GM23338 (cell line): ENCODE results near the gene PDRG1. TPM values are rescaled to one million over a fixed set of nuclear protein-coding genes. Genes with fewer than 3 reads are reported as not detected.
"Not testable (repeated sequence)": the region's sequence is repeated elsewhere in the genome, so short reads cannot be mapped to it uniquely, and the experiment has no call there.

ENCODE experiments used
- ATAC-seq: fragments of 200-7000 bp; cut with Tn5 transposase; 3 replicates; pipeline ENCODE4 v1.9.1; 2020
- DNase-seq: peaks from one replicate; pipeline ENCODE4 v3.0.0-alpha.2; 2015; ENCODE audit warnings: low spot score
- H2AFZ ChIP-seq: fragments of 200-600 bp; sonication (generic); 2 replicates; pipeline ENCODE4 v1.8.0; 2016; ENCODE audit warnings: antibody characterized with exemption, mild to moderate bottlenecking, moderate library complexity
- H3F3A ChIP-seq: fragments of 200-600 bp; sonication (generic); replicated peaks from 2 replicates; pipeline ENCODE4 v1.8.0; 2017; ENCODE audit warnings: antibody characterized with exemption, mixed run types, low read depth
- H3K27ac ChIP-seq: fragments of 200-600 bp; sonication (generic); 2 replicates; pipeline ENCODE4 v1.6.1; 2016; ENCODE audit warnings: low read depth
- H3K27me3 ChIP-seq: fragments of 200-600 bp; sonication (generic); 2 replicates; pipeline ENCODE4 v1.8.0; 2016; ENCODE audit warnings: mild to moderate bottlenecking, mixed run types, moderate library complexity; ENCODE audit not compliant: insufficient read depth
- H3K36me3 ChIP-seq: fragments of 200-600 bp; sonication (generic); 2 replicates; pipeline ENCODE4 v1.8.0; 2016; ENCODE audit warnings: mild to moderate bottlenecking; ENCODE audit not compliant: insufficient read depth
- H3K4me1 ChIP-seq: fragments of 200-600 bp; sonication (generic); 2 replicates; pipeline ENCODE4 v1.8.0; 2016; ENCODE audit warnings: mild to moderate bottlenecking, moderate library complexity; ENCODE audit not compliant: insufficient read depth
- H3K4me2 ChIP-seq: fragments of 200-600 bp; sonication (generic); 2 replicates; pipeline ENCODE4 v1.7.1; 2017; ENCODE audit warnings: mixed run types
- H3K4me3 ChIP-seq: fragments of 200-600 bp; sonication (generic); 2 replicates; pipeline ENCODE4 v1.6.1; 2016; ENCODE audit warnings: mixed run types
- H3K79me2 ChIP-seq: fragments of 200-600 bp; sonication (generic); replicated peaks from 2 replicates; pipeline ENCODE4 v1.8.0; 2017; ENCODE audit warnings: mild to moderate bottlenecking; ENCODE audit not compliant: insufficient read depth
- H3K9me2 ChIP-seq: fragments of 200-600 bp; sonication (generic); 2 replicates; pipeline ENCODE4 v1.8.0; 2017; ENCODE audit not compliant: insufficient read depth
- H4K20me1 ChIP-seq: fragments of 200-600 bp; sonication (generic); replicated peaks from 2 replicates; pipeline ENCODE4 v1.8.0; 2017; ENCODE audit warnings: mild to moderate bottlenecking; ENCODE audit not compliant: insufficient read depth
- H3K27ac Mint-ChIP-seq: 2 replicates; pipeline ENCODE4 v1.8.0; 2020; ENCODE audit warnings: inconsistent platforms, mild to moderate bottlenecking, moderate library complexity, mixed read lengths
- H3K27me3 Mint-ChIP-seq: 3 replicates; pipeline ENCODE4 v1.8.0; 2022; ENCODE audit warnings: low read depth, mild to moderate bottlenecking, moderate library complexity, mixed read lengths, inconsistent platforms; ENCODE audit not compliant: insufficient read depth, poor library complexity
- H3K36me3 Mint-ChIP-seq: 3 replicates; pipeline ENCODE4 v1.8.0; 2021; ENCODE audit warnings: low read depth, mild to moderate bottlenecking, inconsistent platforms, moderate library complexity, mixed read lengths
- H3K4me1 Mint-ChIP-seq: 3 replicates; pipeline ENCODE4 v1.8.0; 2020; ENCODE audit warnings: mild to moderate bottlenecking, inconsistent platforms, mixed read lengths
- H3K4me3 Mint-ChIP-seq: 3 replicates; pipeline ENCODE4 v1.8.0; 2021; ENCODE audit warnings: moderate library complexity, mild to moderate bottlenecking, inconsistent platforms, mixed read lengths
- H3K9me3 Mint-ChIP-seq: 3 replicates; pipeline ENCODE4 v1.8.0; 2020; ENCODE audit warnings: moderate library complexity, mild to moderate bottlenecking, inconsistent platforms, mixed read lengths
- CREB1 ChIP-seq: fragments of 250-450 bp; sonication (Bioruptor Pico); IDR thresholded peaks from 2 replicates; pipeline ENCODE4 v1.5.0; 2020; ENCODE audit warnings: low read depth, mild to moderate bottlenecking, moderate library complexity
- EZH2 ChIP-seq: fragments of 200-600 bp; sonication (generic); IDR thresholded peaks from one replicate; pipeline ENCODE4 v1.8.0; 2017; ENCODE audit warnings: antibody characterized with exemption, mild to moderate bottlenecking, low read depth; ENCODE audit not compliant: unreplicated experiment
- EZH2phosphoT487 ChIP-seq: fragments of 200-600 bp; sonication (generic); IDR thresholded peaks from one replicate; pipeline ENCODE4 v1.8.1; 2018; ENCODE audit warnings: antibody characterized with exemption; ENCODE audit not compliant: unreplicated experiment
- JUNB ChIP-seq: IDR thresholded peaks from one replicate; pipeline ENCODE4 v1.6.1; 2016; ENCODE audit warnings: antibody characterized with exemption; ENCODE audit not compliant: unreplicated experiment
- ZNF114 ChIP-seq: fragments of 250-450 bp; sonication (Bioruptor Pico); IDR thresholded peaks from 2 replicates; pipeline ENCODE4 v1.5.0; 2020; ENCODE audit warnings: mild to moderate bottlenecking, moderate library complexity
- ZNF331 ChIP-seq: fragments of 250-450 bp; sonication (Bioruptor Pico); IDR thresholded peaks from 2 replicates; pipeline ENCODE4 v1.5.0; 2020; ENCODE audit warnings: low read depth, mild to moderate bottlenecking, moderate library complexity
- polyA plus RNA-seq: library from polyadenylated mRNA; unstranded; fragments of >200 nt; fragmentation: Nextera tagmentation; extraction: Ambion mirVana; gene quantifications from 2 replicates; pipeline ENCODE4 v1.2.1, GENCODE V29; 2016
- total RNA-seq: library from RNA; depleted of rRNA; stranded (reverse); fragments of >200 nt; shearing (Covaris generic); gene quantifications from 2 replicates; pipeline ENCODE4 v1.2.3, GENCODE V29; 2014
- TF ChIP-seq, protein P1 (sequence below): fragments of 250-450 bp; sonication (Bioruptor Pico); IDR thresholded peaks from 2 replicates; pipeline ENCODE4 v1.5.0; 2020; ENCODE audit warnings: mild to moderate bottlenecking, moderate library complexity
- TF ChIP-seq, protein P2 (sequence below): IDR thresholded peaks from one replicate; pipeline ENCODE4 v1.6.1; 2018; ENCODE audit warnings: antibody characterized with exemption; ENCODE audit not compliant: unreplicated experiment
- TF ChIP-seq, protein P3 (sequence below), 2 experiments: fragments of 200-600 bp in 1 of 2; sonication (generic) in 1 of 2; conservative IDR thresholded peaks; 2 replicates each; pipeline versions ENCODE4 v1.5.1 to v1.6.1; 2016 to 2017; ENCODE audit warnings: antibody characterized with exemption in 2 of 2, low read depth in 2 of 2, mild to moderate bottlenecking in 2 of 2, moderate library complexity in 1 of 2

The PDRG1 gene
- total and polyA plus RNA-seq, 2 experiments from 2014 or later, result 10.5 to 27.8 TPM

DNA sequence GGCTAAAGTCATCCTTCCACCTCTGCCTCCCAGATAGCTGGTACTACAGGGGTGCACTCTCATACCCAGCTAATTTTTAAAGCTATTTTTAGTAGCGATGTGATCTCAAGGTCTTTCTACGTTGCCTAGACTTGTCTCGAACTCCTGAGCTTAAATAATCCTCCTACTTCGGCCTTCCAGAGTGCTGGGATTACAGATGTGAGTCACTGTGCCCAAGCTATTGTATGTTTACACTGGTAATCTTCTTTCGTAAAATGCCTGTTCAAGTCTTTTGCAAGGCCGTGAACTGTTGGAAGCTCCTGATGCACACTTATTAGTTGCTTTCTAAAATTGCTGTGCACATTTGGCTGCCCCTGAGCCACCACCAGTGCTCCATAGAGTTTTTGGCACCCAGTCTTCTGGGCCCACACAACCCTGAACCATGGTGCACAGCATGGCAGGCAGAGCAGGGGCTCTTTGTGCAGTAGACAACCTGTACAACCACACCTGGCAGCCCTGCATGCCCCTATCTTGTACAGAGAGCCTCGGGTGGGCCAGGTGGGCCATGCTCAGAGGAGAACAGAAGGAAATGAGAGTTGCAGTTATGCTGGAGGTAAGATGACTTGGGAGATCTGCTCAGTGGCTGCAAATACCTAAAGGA lies 33.3 kb downstream of the PDRG1 start:
- Histone ChIP-seq H2AFZ (0 out of 2 replicates have a peak overlapping the region, but pooled peaks have one; percentile 63), H3K36me3 (no peaks in the 10 kb centered on the region), H3K79me2 (no peaks in the 10 kb centered on the region), H3K4me1 (peaks cover 21% of the 10 kb centered on the region), H3K9me2 (no peaks in the 10 kb centered on the region), H3K27ac (no peak overlapping the region), H3K4me2 (no peak overlapping the region), H3K27me3 (no peaks in the 10 kb centered on the region), H4K20me1 (no peaks in the 10 kb centered on the region), H3K4me3 (no peak overlapping the region), H3F3A (peaks cover 4% of the 10 kb centered on the region; the same call in 1 of the 2 replicates)
- Mint-ChIP-seq H3K36me3 (no peaks in the 10 kb centered on the region; the same call in 2 of the 3 replicates), H3K27me3 (peaks cover 22% of the 10 kb centered on the region), H3K4me3 (no peak overlapping the region), H3K9me3 (peaks cover 65% of the 10 kb centered on the region), H3K4me1 (peaks cover 39% of the 10 kb centered on the region), H3K27ac (no peak overlapping the region)
- TF ChIP-seq ZNF114 (no peak), EZH2 (no peak), EZH2phosphoT487 (no peak), CREB1 (no peak), ZNF331 (no peak), JUNB (no peak)
- TF ChIP-seq, protein P1, sequence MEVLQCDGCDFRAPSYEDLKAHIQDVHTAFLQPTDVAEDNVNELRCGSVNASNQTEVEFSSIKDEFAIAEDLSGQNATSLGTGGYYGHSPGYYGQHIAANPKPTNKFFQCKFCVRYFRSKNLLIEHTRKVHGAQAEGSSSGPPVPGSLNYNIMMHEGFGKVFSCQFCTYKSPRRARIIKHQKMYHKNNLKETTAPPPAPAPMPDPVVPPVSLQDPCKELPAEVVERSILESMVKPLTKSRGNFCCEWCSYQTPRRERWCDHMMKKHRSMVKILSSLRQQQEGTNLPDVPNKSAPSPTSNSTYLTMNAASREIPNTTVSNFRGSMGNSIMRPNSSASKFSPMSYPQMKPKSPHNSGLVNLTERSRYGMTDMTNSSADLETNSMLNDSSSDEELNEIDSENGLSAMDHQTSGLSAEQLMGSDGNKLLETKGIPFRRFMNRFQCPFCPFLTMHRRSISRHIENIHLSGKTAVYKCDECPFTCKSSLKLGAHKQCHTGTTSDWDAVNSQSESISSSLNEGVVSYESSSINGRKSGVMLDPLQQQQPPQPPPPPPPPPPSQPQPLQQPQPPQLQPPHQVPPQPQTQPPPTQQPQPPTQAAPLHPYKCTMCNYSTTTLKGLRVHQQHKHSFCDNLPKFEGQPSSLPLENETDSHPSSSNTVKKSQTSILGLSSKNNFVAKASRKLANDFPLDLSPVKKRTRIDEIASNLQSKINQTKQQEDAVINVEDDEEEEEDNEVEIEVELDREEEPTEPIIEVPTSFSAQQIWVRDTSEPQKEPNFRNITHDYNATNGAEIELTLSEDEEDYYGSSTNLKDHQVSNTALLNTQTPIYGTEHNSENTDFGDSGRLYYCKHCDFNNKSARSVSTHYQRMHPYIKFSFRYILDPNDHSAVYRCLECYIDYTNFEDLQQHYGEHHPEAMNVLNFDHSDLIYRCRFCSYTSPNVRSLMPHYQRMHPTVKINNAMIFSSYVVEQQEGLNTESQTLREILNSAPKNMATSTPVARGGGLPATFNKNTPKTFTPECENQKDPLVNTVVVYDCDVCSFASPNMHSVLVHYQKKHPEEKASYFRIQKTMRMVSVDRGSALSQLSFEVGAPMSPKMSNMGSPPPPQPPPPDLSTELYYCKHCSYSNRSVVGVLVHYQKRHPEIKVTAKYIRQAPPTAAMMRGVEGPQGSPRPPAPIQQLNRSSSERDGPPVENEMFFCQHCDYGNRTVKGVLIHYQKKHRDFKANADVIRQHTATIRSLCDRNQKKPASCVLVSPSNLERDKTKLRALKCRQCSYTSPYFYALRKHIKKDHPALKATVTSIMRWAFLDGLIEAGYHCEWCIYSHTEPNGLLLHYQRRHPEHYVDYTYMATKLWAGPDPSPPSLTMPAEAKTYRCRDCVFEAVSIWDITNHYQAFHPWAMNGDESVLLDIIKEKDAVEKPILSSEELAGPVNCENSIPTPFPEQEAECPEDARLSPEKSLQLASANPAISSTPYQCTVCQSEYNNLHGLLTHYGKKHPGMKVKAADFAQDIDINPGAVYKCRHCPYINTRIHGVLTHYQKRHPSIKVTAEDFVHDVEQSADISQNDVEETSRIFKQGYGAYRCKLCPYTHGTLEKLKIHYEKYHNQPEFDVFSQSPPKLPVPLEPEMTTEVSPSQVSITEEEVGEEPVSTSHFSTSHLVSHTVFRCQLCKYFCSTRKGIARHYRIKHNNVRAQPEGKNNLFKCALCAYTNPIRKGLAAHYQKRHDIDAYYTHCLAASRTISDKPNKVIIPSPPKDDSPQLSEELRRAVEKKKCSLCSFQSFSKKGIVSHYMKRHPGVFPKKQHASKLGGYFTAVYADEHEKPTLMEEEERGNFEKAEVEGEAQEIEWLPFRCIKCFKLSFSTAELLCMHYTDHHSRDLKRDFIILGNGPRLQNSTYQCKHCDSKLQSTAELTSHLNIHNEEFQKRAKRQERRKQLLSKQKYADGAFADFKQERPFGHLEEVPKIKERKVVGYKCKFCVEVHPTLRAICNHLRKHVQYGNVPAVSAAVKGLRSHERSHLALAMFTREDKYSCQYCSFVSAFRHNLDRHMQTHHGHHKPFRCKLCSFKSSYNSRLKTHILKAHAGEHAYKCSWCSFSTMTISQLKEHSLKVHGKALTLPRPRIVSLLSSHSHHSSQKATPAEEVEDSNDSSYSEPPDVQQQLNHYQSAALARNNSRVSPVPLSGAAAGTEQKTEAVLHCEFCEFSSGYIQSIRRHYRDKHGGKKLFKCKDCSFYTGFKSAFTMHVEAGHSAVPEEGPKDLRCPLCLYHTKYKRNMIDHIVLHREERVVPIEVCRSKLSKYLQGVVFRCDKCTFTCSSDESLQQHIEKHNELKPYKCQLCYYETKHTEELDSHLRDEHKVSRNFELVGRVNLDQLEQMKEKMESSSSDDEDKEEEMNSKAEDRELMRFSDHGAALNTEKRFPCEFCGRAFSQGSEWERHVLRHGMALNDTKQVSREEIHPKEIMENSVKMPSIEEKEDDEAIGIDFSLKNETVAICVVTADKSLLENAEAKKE (CRISPR knock-in tag), result no peak
- TF ChIP-seq, protein P2, sequence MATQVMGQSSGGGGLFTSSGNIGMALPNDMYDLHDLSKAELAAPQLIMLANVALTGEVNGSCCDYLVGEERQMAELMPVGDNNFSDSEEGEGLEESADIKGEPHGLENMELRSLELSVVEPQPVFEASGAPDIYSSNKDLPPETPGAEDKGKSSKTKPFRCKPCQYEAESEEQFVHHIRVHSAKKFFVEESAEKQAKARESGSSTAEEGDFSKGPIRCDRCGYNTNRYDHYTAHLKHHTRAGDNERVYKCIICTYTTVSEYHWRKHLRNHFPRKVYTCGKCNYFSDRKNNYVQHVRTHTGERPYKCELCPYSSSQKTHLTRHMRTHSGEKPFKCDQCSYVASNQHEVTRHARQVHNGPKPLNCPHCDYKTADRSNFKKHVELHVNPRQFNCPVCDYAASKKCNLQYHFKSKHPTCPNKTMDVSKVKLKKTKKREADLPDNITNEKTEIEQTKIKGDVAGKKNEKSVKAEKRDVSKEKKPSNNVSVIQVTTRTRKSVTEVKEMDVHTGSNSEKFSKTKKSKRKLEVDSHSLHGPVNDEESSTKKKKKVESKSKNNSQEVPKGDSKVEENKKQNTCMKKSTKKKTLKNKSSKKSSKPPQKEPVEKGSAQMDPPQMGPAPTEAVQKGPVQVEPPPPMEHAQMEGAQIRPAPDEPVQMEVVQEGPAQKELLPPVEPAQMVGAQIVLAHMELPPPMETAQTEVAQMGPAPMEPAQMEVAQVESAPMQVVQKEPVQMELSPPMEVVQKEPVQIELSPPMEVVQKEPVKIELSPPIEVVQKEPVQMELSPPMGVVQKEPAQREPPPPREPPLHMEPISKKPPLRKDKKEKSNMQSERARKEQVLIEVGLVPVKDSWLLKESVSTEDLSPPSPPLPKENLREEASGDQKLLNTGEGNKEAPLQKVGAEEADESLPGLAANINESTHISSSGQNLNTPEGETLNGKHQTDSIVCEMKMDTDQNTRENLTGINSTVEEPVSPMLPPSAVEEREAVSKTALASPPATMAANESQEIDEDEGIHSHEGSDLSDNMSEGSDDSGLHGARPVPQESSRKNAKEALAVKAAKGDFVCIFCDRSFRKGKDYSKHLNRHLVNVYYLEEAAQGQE, result no peak
- TF ChIP-seq, protein P3, sequence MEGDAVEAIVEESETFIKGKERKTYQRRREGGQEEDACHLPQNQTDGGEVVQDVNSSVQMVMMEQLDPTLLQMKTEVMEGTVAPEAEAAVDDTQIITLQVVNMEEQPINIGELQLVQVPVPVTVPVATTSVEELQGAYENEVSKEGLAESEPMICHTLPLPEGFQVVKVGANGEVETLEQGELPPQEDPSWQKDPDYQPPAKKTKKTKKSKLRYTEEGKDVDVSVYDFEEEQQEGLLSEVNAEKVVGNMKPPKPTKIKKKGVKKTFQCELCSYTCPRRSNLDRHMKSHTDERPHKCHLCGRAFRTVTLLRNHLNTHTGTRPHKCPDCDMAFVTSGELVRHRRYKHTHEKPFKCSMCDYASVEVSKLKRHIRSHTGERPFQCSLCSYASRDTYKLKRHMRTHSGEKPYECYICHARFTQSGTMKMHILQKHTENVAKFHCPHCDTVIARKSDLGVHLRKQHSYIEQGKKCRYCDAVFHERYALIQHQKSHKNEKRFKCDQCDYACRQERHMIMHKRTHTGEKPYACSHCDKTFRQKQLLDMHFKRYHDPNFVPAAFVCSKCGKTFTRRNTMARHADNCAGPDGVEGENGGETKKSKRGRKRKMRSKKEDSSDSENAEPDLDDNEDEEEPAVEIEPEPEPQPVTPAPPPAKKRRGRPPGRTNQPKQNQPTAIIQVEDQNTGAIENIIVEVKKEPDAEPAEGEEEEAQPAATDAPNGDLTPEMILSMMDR (conservative IDR thresholded peaks at IDR 0.05; ENCODE audit: low read depth in 2 of 2), result no peak
- ATAC-seq (no peak), DNase-seq (no peak)

DNA sequence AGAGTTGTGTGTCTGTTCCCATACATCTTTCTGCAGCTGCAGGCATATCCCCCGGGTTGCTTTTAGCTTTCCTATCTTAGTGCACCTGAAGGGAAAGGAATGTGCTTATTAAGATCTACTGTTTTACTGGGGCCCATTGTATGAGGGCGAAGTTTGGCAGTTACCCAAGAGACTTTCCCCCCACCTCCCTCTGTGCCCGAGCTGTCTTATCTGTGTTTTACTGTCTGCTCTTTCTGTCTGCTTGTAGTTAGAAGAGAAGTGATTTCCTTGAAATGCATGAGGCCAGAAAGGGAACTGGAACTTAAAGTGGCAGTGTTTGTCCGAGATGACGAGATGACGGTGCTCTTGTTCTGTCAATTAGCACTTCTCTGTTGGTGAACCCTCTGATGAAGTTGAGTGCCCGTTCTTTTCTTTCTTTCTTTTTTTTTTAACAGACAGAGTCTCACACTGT lies 33.9 kb downstream of the PDRG1 start:
- 0 out of 2 replicates have a peak overlapping the region, but pooled peaks have one; percentile 63 for H2AFZ ChIP-seq
- not testable (repeated sequence) for DNase-seq, H3F3A ChIP-seq, H3K4me3 Mint-ChIP-seq, H3K36me3 Mint-ChIP-seq, H3K36me3 ChIP-seq, H3K27me3 ChIP-seq, H3K27ac ChIP-seq, H3K4me2 ChIP-seq, H3K27ac Mint-ChIP-seq, H3K79me2 ChIP-seq, H3K4me3 ChIP-seq, H4K20me1 ChIP-seq, ATAC-seq, H3K9me2 ChIP-seq
- H3K4me1 ChIP-seq, result peaks cover 21% of the 10 kb centered on the region
- H3K9me3 Mint-ChIP-seq, result peaks cover 66% of the 10 kb centered on the region
- H3K27me3 Mint-ChIP-seq, result peaks cover 20% of the 10 kb centered on the region
- H3K4me1 Mint-ChIP-seq, result peaks cover 44% of the 10 kb centered on the region
